Astrocyte (in vitro differentiated cells and primary cell): ENCODE data around the gene INVS.

Source experiments
- EZH2 ChIP-seq: IDR thresholded peaks from 2 replicates; pipeline ENCODE4 v1.6.1; 2012; ENCODE audit warnings: mild to moderate bottlenecking, low read length, inconsistent platforms; ENCODE audit not compliant: insufficient read depth
- TF ChIP-seq, protein P1 (sequence below): IDR thresholded peaks from 2 replicates; pipeline ENCODE4 v1.5.1; 2011; ENCODE audit warnings: low read depth, mild to moderate bottlenecking, inconsistent platforms, low read length, moderate library complexity; ENCODE audit not compliant: insufficient read depth

DNA sequence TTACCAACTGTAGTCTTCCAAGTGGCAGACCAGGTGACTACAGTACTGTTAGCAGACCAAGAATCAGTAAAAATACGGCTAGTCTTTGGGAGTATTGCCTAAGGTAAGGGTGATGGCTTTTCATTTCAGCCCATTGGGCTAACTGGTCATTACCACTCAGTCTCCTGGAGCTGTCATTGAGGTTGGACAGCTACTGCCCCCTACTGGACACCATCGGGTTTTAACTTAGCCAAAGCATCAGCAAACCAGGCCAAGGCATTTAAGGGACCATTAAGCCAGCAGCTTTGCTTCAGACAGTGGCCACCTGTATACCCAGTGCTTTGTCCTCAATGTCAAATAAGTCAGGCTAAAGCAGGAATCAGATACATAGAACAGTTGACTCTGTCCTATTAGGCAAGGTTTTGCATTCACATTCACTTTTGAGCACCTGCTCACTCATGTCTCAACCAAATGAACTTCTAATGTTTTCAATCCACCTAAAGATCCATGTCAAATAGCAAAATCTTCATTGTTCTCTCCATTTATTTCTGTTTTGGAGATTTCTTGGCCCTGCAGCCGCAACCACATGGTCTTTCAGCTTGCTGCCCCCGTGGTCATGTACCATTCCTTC is 117.2 kb downstream of the INVS start:
- no peak for TF ChIP-seq EZH2
- TF ChIP-seq, protein P1, sequence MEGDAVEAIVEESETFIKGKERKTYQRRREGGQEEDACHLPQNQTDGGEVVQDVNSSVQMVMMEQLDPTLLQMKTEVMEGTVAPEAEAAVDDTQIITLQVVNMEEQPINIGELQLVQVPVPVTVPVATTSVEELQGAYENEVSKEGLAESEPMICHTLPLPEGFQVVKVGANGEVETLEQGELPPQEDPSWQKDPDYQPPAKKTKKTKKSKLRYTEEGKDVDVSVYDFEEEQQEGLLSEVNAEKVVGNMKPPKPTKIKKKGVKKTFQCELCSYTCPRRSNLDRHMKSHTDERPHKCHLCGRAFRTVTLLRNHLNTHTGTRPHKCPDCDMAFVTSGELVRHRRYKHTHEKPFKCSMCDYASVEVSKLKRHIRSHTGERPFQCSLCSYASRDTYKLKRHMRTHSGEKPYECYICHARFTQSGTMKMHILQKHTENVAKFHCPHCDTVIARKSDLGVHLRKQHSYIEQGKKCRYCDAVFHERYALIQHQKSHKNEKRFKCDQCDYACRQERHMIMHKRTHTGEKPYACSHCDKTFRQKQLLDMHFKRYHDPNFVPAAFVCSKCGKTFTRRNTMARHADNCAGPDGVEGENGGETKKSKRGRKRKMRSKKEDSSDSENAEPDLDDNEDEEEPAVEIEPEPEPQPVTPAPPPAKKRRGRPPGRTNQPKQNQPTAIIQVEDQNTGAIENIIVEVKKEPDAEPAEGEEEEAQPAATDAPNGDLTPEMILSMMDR, result peak; percentile 49
